ENCODE data around the gene RCN1. TPM values are rescaled to one million over a fixed set of nuclear protein-coding genes. Genes with fewer than 3 reads are reported as not detected.

The RCN1 gene
- total RNA-seq, 6 donors from 2014 or later: 11.5 to 90.1 (median 49.8) TPM

- Histone ChIP-seq H3K36me3 (no peaks in the 10 kb centered on the region), H3K27ac (no peak overlapping the region), H3K4me3 (no peak overlapping the region), H3K9me3 (no peaks in the 10 kb centered on the region), H3K27me3 (no peaks in the 10 kb centered on the region), H3K4me1 (no peaks in the 10 kb centered on the region)
- DNase-seq (no peak), ATAC-seq (ENCODE audit: low FRiP score in 2 of 2) (no peak)
- TF ChIP-seq POLR2AphosphoS5 (IDR thresholded peaks at IDR 0.05): no peak
- TF ChIP-seq EP300 (IDR thresholded peaks at IDR 0.05): no peak
- 86 to 89% methylated on average over 3 of the region's 3 CpGs for whole genome bisulfite sequencing, 2 donors
These were observed 54.4 kb downstream of the RCN1 start for GRCh38 chr11:32145282-32145681.

GRCh38 chr11:32148895-32149294 lies 58.0 kb downstream of the RCN1 start:
- no peak overlapping the region for H3K4me3 ChIP-seq
- TF ChIP-seq EP300 (IDR thresholded peaks at IDR 0.05): no peak
- TF ChIP-seq CTCF (IDR thresholded peaks at IDR 0.05): no peak
- TF ChIP-seq POLR2A (IDR thresholded peaks at IDR 0.05): no peak
- no peak for TF ChIP-seq POLR2AphosphoS5 (IDR thresholded peaks at IDR 0.05)
- DNase-seq: no peak
- no peaks in the 10 kb centered on the region for H3K36me3 ChIP-seq
- no peaks in the 10 kb centered on the region for H3K9me3 ChIP-seq
- no peak for ATAC-seq (ENCODE audit: low FRiP score in 2 of 2)
- H3K27me3 ChIP-seq: no peaks in the 10 kb centered on the region
- 71 to 72% methylated on average over 4 of the region's 4 CpGs for WGBS, 2 donors
- no peak overlapping the region for H3K27ac ChIP-seq
- peaks cover 0 to 3% (median 0%) of the 10 kb centered on the region in 4 donors for H3K4me1 ChIP-seq

- no peak overlapping the region for H3K27ac ChIP-seq
- WGBS, 2 donors: 88 to 93% methylated on average over 7 of the region's 7 CpGs
- TF ChIP-seq EP300 (IDR thresholded peaks at IDR 0.05) (no peak), POLR2AphosphoS5 (IDR thresholded peaks at IDR 0.05) (no peak), POLR2A (IDR thresholded peaks at IDR 0.05) (no peak), CTCF (IDR thresholded peaks at IDR 0.05) (no peak)
- H3K36me3 ChIP-seq: no peaks in the 10 kb centered on the region
- DNase-seq: no peak
- H3K4me3 ChIP-seq: no peak overlapping the region
- H3K4me1 ChIP-seq: peaks cover 0 to 3% (median 0%) of the 10 kb centered on the region in 4 donors
- H3K9me3 ChIP-seq: no peaks in the 10 kb centered on the region
- no peaks in the 10 kb centered on the region for H3K27me3 ChIP-seq
- ATAC-seq (ENCODE audit: low FRiP score in 2 of 2): no peak
These were observed 58.9 kb downstream of the RCN1 start for GRCh38 chr11:32149748-32150147.

GRCh38 chr11:32151027-32151426 lies 60.2 kb downstream of the RCN1 start:
- no peaks in the 10 kb centered on the region for H3K27me3 ChIP-seq
- DNase-seq: no peak
- ATAC-seq (ENCODE audit: low FRiP score in 2 of 2): no peak

GRCh38 chr11:32152216-32152615 lies 61.3 kb downstream of the RCN1 start:
- Histone ChIP-seq H3K36me3 (no peaks in the 10 kb centered on the region), H3K27me3 (no peaks in the 10 kb centered on the region), H3K4me3 (no peak overlapping the region), H3K9me3 (no peaks in the 10 kb centered on the region), H3K4me1 (peaks cover 0 to 3% (median 0%) of the 10 kb centered on the region in 4 donors), H3K27ac (no peak overlapping the region)
- TF ChIP-seq EP300 (IDR thresholded peaks at IDR 0.05) (no peak), POLR2A (IDR thresholded peaks at IDR 0.05) (no peak), CTCF (IDR thresholded peaks at IDR 0.05) (no peak), POLR2AphosphoS5 (IDR thresholded peaks at IDR 0.05) (no peak)
- WGBS, 2 donors: 88 to 90% methylated on average over 9 of the region's 9 CpGs
- no peak for DNase-seq
- no peak for ATAC-seq (ENCODE audit: low FRiP score in 2 of 2)

More at GRCh38 chr11:32151027-32151426, 60.2 kb downstream of the RCN1 start:
- Histone ChIP-seq H3K4me3 (no peak overlapping the region), H3K4me1 (peaks cover 0 to 3% (median 0%) of the 10 kb centered on the region in 4 donors), H3K9me3 (no peaks in the 10 kb centered on the region), H3K36me3 (no peaks in the 10 kb centered on the region), H3K27ac (no peak overlapping the region)
- no peak for TF ChIP-seq POLR2A (IDR thresholded peaks at IDR 0.05)
- TF ChIP-seq CTCF (IDR thresholded peaks at IDR 0.05): no peak
- TF ChIP-seq EP300 (IDR thresholded peaks at IDR 0.05): no peak
- TF ChIP-seq POLR2AphosphoS5 (IDR thresholded peaks at IDR 0.05): no peak

Data from upper lobe of left lung (tissue), 6 donors.